HL-60 (cell line): ENCODE results near the gene ARHGEF1.

Source experiments
- DNase-seq, 2 experiments: peaks; one replicate each; pipeline ENCODE4 v3.0.0-alpha.2; 2010 to 2020; ENCODE audit warnings: low read depth in 1 of 2, low spot score in 1 of 2
- H3K27ac ChIP-seq: fragments of 250-450 bp; sonication (Bioruptor Pico); replicated peaks from 2 replicates; pipeline ENCODE4 v1.5.1; 2020; ENCODE audit warnings: mild to moderate bottlenecking, moderate library complexity
- H3K27me3 ChIP-seq: fragments of 250-450 bp; sonication (Bioruptor Pico); 2 replicates; pipeline ENCODE4 v1.5.1; 2021; ENCODE audit warnings: mild to moderate bottlenecking, moderate library complexity; ENCODE audit not compliant: insufficient read depth, poor library complexity, severe bottlenecking
- H3K4me3 ChIP-seq: replicated peaks from 2 replicates; pipeline ENCODE4 v1.5.1; 2011; ENCODE audit warnings: mild to moderate bottlenecking, control low read depth, low read length; ENCODE audit not compliant: insufficient read depth
- GABPA ChIP-seq: IDR thresholded peaks from 2 replicates; pipeline ENCODE4 v1.6.1; 2012; ENCODE audit warnings: low read depth
- POLR2AphosphoS5 ChIP-seq: IDR thresholded peaks from 2 replicates; pipeline ENCODE4 v1.6.1; 2012; ENCODE audit warnings: low read depth
- REST ChIP-seq: IDR thresholded peaks from 2 replicates; pipeline ENCODE4 v1.6.1; 2012; ENCODE audit warnings: low read depth; ENCODE audit not compliant: insufficient replicate concordance
- SPI1 ChIP-seq: IDR thresholded peaks from 2 replicates; pipeline ENCODE4 v1.6.1; 2012; ENCODE audit warnings: low read depth, mild to moderate bottlenecking, borderline replicate concordance
- TF ChIP-seq, protein P1 (sequence below): IDR thresholded peaks from one replicate; pipeline ENCODE4 v1.5.1; 2011; ENCODE audit warnings: low read length, control low read depth, inconsistent platforms; ENCODE audit not compliant: insufficient read depth

Gene ARHGEF1

GRCh38 chr19:41945135-41945766 lies 62.3 kb downstream of the ARHGEF1 start:
- peak in 1 of 2 experiments; percentile 32 for DNase-seq
- H3K27me3 ChIP-seq: peaks cover 3% of the 10 kb centered on the region
- no peak overlapping the region for H3K4me3 ChIP-seq

DNA sequence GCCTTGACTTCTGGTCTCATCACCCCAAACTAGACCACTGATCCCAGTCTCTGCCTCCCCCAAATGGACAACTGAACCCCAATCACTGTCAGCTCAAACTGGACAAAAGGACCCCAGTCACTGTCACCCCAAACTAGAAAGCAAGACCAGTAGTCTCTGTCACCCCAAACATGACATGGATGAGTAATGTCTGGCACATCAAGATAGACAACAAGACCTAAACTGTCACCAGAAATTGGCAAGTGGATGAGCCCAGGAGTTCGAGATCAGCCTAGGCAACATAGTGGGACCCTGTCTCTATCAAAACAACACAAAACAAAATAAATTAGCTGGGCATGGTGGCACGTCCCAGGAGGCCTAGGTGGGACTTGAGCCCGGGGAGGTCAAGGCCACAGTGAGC lies 64.1 kb downstream of the ARHGEF1 start:
- no peak overlapping the region for H3K27ac ChIP-seq
- H3K27me3 ChIP-seq: no peaks in the 10 kb centered on the region
- DNase-seq: no peak
- H3K4me3 ChIP-seq: no peak overlapping the region
- TF ChIP-seq GABPA: no peak
- TF ChIP-seq POLR2AphosphoS5: no peak
- TF ChIP-seq, protein P1, sequence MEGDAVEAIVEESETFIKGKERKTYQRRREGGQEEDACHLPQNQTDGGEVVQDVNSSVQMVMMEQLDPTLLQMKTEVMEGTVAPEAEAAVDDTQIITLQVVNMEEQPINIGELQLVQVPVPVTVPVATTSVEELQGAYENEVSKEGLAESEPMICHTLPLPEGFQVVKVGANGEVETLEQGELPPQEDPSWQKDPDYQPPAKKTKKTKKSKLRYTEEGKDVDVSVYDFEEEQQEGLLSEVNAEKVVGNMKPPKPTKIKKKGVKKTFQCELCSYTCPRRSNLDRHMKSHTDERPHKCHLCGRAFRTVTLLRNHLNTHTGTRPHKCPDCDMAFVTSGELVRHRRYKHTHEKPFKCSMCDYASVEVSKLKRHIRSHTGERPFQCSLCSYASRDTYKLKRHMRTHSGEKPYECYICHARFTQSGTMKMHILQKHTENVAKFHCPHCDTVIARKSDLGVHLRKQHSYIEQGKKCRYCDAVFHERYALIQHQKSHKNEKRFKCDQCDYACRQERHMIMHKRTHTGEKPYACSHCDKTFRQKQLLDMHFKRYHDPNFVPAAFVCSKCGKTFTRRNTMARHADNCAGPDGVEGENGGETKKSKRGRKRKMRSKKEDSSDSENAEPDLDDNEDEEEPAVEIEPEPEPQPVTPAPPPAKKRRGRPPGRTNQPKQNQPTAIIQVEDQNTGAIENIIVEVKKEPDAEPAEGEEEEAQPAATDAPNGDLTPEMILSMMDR: no peak
- no peak for TF ChIP-seq REST
- no peak for TF ChIP-seq SPI1

More at GRCh38 chr19:41945135-41945766, 62.3 kb downstream of the ARHGEF1 start:
- no peak for TF ChIP-seq POLR2AphosphoS5
- TF ChIP-seq, protein P1: no peak
- peak; percentile 20; the same call in 1 of the 2 replicates for TF ChIP-seq SPI1
- H3K27ac ChIP-seq: no peak overlapping the region

DNA sequence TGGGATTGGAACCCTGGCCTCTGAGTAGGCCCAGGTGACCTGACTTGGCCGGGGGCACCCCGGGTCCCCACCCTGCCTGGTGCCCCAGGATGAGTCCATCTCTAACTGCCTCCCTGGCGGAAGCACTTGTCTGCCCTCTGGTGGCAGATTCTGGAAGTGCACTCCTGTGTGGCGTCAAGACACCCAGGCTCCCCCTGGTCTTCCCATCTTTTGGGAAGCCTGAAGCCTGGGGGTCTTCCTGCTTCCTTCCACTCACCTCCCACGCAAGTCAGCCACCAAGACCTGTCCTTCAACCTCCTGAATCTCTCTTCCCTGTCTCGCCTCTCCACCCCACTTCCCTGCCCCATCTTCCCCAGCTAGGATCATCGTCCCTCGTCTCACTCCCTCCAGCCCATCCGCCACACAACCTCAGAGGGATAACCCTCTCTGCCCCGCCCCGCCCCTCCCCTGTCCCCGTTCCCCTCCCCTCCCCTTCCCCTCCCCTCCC lies 68.7 kb downstream of the ARHGEF1 start:
- TF ChIP-seq, protein P1: peak; percentile 99
- TF ChIP-seq POLR2AphosphoS5: no peak
- H3K27me3 ChIP-seq: no peaks in the 10 kb centered on the region
- no peak overlapping the region for H3K4me3 ChIP-seq
- peak in 1 of 2 experiments; percentile 72 for DNase-seq
- no peak overlapping the region for H3K27ac ChIP-seq

DNA sequence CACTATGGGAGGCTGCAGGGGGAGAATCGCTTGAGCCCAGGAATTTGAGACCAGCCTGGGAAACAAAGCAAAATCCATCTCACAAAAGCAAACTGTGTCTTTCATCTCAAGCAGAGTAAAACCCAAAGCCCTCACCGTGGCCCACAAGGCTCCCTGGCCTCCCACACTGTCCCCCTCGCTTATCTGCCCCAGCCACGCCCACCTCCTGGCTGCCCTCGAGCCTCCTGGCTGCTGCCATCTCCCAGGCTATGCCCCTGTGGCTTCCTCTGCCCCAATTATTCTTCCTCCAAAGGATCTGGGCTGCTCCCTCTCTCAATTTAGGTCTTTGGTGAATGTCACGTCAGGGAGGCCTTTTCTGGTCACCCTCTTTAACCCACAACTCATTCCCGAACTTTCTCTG lies 72.5 kb downstream of the ARHGEF1 start:
- DNase-seq: no peak
- Histone ChIP-seq H3K4me3 (no peak overlapping the region), H3K27me3 (no peaks in the 10 kb centered on the region), H3K27ac (no peak overlapping the region)
- TF ChIP-seq REST (no peak), GABPA (no peak), POLR2AphosphoS5 (no peak), SPI1 (no peak)
- TF ChIP-seq, protein P1: no peak
